ENCODE data around the gene PPP3CA. TPM values are rescaled to one million over a fixed set of nuclear protein-coding genes. Genes with fewer than 3 reads are reported as not detected.
"Not testable (repeated sequence)": the region's sequence is repeated elsewhere in the genome, so short reads cannot be mapped to it uniquely, and the experiment has no call there.

Gene PPP3CA
- total RNA-seq, 1 experiment from 2014 or later, result 9.1 TPM

GRCh38 chr4:101103381-101104142, 243.8 kb downstream of the PPP3CA start:
- no peak for DNase-seq

GRCh38 chr4:101102114-101102742, 245.1 kb downstream of the PPP3CA start:
- Histone ChIP-seq H3K4me1 (ENCODE audit: low read length) (no peaks in the 10 kb centered on the region), H3K4me2 (ENCODE audit: low read depth, low read length, poor library complexity, severe bottlenecking) (no peak overlapping the region), H3K9me3 (ENCODE audit: low read length) (no peaks in the 10 kb centered on the region), H4K20me1 (ENCODE audit: insufficient read depth, low read depth, low read length) (no peaks in the 10 kb centered on the region), H3K27ac (ENCODE audit: low read length) (no peak overlapping the region), H3K36me3 (ENCODE audit: insufficient read depth, low read length) (no peaks in the 10 kb centered on the region), H3K27me3 (ENCODE audit: low read length) (no peaks in the 10 kb centered on the region), H3K9ac (ENCODE audit: low read length) (no peak overlapping the region), H2AFZ (ENCODE audit: low read length) (no peak overlapping the region), H3K4me3 (ENCODE audit: low read length) (no peak overlapping the region), H3K9me2 (replicated peaks; ENCODE audit: insufficient read depth, low read length) (no peaks in the 10 kb centered on the region), H3K79me2 (ENCODE audit: low read length) (no peaks in the 10 kb centered on the region)
- DNase-seq, result no peak

More at GRCh38 chr4:101103381-101104142, 243.8 kb downstream of the PPP3CA start:
- no peak overlapping the region for H3K4me2 ChIP-seq (ENCODE audit: low read depth, low read length, poor library complexity, severe bottlenecking)
- H3K27me3 ChIP-seq (ENCODE audit: low read length), result no peaks in the 10 kb centered on the region
- no peaks in the 10 kb centered on the region for H3K9me2 ChIP-seq (replicated peaks; ENCODE audit: insufficient read depth, low read length)
- H2AFZ ChIP-seq (ENCODE audit: low read length), result no peak overlapping the region
- H4K20me1 ChIP-seq (ENCODE audit: insufficient read depth, low read depth, low read length), result no peaks in the 10 kb centered on the region
- H3K4me1 ChIP-seq (ENCODE audit: low read length), result no peaks in the 10 kb centered on the region
- no peaks in the 10 kb centered on the region for H3K9me3 ChIP-seq (ENCODE audit: low read length)
- H3K27ac ChIP-seq (ENCODE audit: low read length), result no peak overlapping the region
- no peaks in the 10 kb centered on the region for H3K79me2 ChIP-seq (ENCODE audit: low read length)
- no peaks in the 10 kb centered on the region for H3K36me3 ChIP-seq (ENCODE audit: insufficient read depth, low read length)
- no peak overlapping the region for H3K4me3 ChIP-seq (ENCODE audit: low read length)
- no peak overlapping the region for H3K9ac ChIP-seq (ENCODE audit: low read length)

DNA sequence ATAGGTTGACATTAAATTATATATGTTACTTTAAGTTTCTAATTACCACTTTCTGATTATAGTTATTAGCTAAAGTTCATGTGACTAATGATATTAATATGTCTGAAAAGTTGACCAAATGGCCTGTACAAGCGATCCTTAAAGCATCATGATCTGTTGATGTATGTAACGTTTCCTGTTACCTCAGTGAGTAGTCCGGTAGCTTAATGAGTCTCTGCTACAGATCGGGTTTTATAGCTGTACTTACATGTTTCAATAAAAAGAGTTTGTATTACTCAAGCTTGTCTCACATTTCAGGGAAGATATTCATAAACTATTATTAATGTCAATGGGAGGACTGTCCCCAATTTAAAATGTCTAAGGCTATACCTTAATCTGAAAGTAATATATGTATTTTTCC, 246.3 kb downstream of the PPP3CA start:
- Histone ChIP-seq H3K36me3 (ENCODE audit: insufficient read depth, low read length) (no peaks in the 10 kb centered on the region), H3K9me3 (ENCODE audit: low read length) (no peaks in the 10 kb centered on the region), H3K4me2 (ENCODE audit: low read depth, low read length, poor library complexity, severe bottlenecking) (no peak overlapping the region), H3K79me2 (ENCODE audit: low read length) (no peaks in the 10 kb centered on the region), H3K4me3 (ENCODE audit: low read length) (no peak overlapping the region), H4K20me1 (ENCODE audit: insufficient read depth, low read depth, low read length) (no peaks in the 10 kb centered on the region), H3K9me2 (replicated peaks; ENCODE audit: insufficient read depth, low read length) (no peaks in the 10 kb centered on the region), H3K27me3 (ENCODE audit: low read length) (no peaks in the 10 kb centered on the region), H3K4me1 (ENCODE audit: low read length) (no peaks in the 10 kb centered on the region), H3K9ac (ENCODE audit: low read length) (no peak overlapping the region), H2AFZ (ENCODE audit: low read length) (no peak overlapping the region), H3K27ac (ENCODE audit: low read length) (no peak overlapping the region)
- no peak for DNase-seq

GRCh38 chr4:101098666-101099400, 248.5 kb downstream of the PPP3CA start:
- H3K9ac ChIP-seq (ENCODE audit: low read length), result no peak overlapping the region
- H3K4me1 ChIP-seq (ENCODE audit: low read length), result no peaks in the 10 kb centered on the region
- H3K9me3 ChIP-seq (ENCODE audit: low read length), result no peaks in the 10 kb centered on the region
- H3K27me3 ChIP-seq (ENCODE audit: low read length), result no peaks in the 10 kb centered on the region
- DNase-seq, result no peak
- no peak overlapping the region for H3K4me3 ChIP-seq (ENCODE audit: low read length)
- no peaks in the 10 kb centered on the region for H3K79me2 ChIP-seq (ENCODE audit: low read length)
- no peaks in the 10 kb centered on the region for H3K9me2 ChIP-seq (replicated peaks; ENCODE audit: insufficient read depth, low read length)
- H3K36me3 ChIP-seq (ENCODE audit: insufficient read depth, low read length), result no peaks in the 10 kb centered on the region
- H4K20me1 ChIP-seq (ENCODE audit: insufficient read depth, low read depth, low read length), result no peaks in the 10 kb centered on the region
- no peak overlapping the region for H3K4me2 ChIP-seq (ENCODE audit: low read depth, low read length, poor library complexity, severe bottlenecking)
- no peak overlapping the region for H3K27ac ChIP-seq (ENCODE audit: low read length)
- no peak overlapping the region for H2AFZ ChIP-seq (ENCODE audit: low read length)

- not testable (repeated sequence) for H3K36me3 ChIP-seq (ENCODE audit: insufficient read depth, low read length); H3K4me2 ChIP-seq (ENCODE audit: low read depth, low read length, poor library complexity, severe bottlenecking); H4K20me1 ChIP-seq (ENCODE audit: insufficient read depth, low read depth, low read length); H3K4me1 ChIP-seq (ENCODE audit: low read length); H3K9me3 ChIP-seq (ENCODE audit: low read length); H2AFZ ChIP-seq (ENCODE audit: low read length); H3K27me3 ChIP-seq (ENCODE audit: low read length); H3K9me2 ChIP-seq (replicated peaks; ENCODE audit: insufficient read depth, low read length); DNase-seq; H3K4me3 ChIP-seq (ENCODE audit: low read length); H3K9ac ChIP-seq (ENCODE audit: low read length); H3K79me2 ChIP-seq (ENCODE audit: low read length); H3K27ac ChIP-seq (ENCODE audit: low read length)
Observed at GRCh38 chr4:101092609-101093008, 254.7 kb downstream of the PPP3CA start.

DNA sequence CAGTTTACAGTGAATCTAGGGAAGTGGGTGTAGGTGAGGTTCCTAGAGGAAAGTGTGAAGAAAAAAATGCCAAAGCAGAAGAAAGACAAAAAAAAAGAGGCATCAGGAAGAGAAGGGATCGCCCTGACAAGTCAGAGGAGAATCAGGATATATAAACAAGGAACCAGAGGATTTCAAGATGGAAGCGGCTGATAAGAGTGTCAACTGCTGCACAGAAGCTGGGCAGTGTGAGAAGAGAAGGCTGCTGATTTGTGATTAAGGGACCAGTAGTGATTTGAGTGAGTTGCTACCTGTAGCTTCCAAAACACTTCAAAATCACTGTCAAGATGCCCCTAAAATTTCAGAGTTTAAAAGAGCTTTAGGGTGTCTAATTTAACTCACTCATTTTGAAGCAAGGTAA, 258.2 kb downstream of the PPP3CA start:
- no peaks in the 10 kb centered on the region for H3K27me3 ChIP-seq (ENCODE audit: low read length)
- no peaks in the 10 kb centered on the region for H3K9me2 ChIP-seq (replicated peaks; ENCODE audit: insufficient read depth, low read length)
- DNase-seq, result no peak
- H3K4me2 ChIP-seq (ENCODE audit: low read depth, low read length, poor library complexity, severe bottlenecking), result no peak overlapping the region
- no peaks in the 10 kb centered on the region for H3K79me2 ChIP-seq (ENCODE audit: low read length)
- H4K20me1 ChIP-seq (ENCODE audit: insufficient read depth, low read depth, low read length), result no peaks in the 10 kb centered on the region
- no peaks in the 10 kb centered on the region for H3K36me3 ChIP-seq (ENCODE audit: insufficient read depth, low read length)
- no peaks in the 10 kb centered on the region for H3K4me1 ChIP-seq (ENCODE audit: low read length)
- no peak overlapping the region for H3K9ac ChIP-seq (ENCODE audit: low read length)
- H3K27ac ChIP-seq (ENCODE audit: low read length), result no peak overlapping the region
- H3K9me3 ChIP-seq (ENCODE audit: low read length), result no peaks in the 10 kb centered on the region
- no peak overlapping the region for H2AFZ ChIP-seq (ENCODE audit: low read length)
- no peak overlapping the region for H3K4me3 ChIP-seq (ENCODE audit: low read length)

DNA sequence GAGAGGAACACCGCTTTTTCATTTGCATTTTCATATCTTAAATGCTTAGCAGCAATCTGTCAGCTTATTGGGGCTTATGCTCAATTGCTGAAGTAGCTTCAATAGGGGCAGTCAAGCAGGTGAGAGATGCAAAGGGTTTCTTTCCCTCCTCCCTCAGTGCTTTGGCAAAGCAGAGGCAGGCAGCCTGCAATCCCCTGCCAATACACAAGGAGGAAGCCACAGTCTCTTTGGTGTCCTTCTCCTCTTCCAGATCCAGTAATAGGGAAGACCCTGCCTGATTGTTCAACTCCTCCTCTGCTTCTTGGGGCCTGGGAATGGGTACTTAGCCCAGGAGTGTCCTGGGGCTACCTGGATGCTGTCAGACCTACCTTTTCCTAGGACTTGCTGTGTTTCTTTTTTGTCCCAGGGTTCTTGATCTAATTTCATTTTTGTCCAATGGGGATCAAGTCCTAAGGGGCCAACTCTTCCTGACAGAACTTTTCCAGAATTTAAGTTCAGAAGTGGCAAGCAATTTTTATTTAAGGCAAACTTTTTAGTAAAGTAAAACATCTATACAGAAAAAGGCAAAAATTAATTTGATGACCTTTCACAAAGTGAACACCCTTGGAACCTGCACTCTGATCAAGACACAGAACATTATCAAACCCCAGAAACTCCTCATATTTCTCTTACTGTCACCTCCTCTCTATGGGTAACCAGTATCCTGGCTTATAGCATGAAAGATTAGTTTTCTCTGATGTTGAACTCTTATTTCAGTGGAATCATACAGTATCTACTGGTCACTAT, 260.3 kb downstream of the PPP3CA start:
- Histone ChIP-seq H3K4me3 (ENCODE audit: low read length) (no peak overlapping the region), H3K36me3 (ENCODE audit: insufficient read depth, low read length) (no peaks in the 10 kb centered on the region), H4K20me1 (ENCODE audit: insufficient read depth, low read depth, low read length) (no peaks in the 10 kb centered on the region), H3K4me2 (ENCODE audit: low read depth, low read length, poor library complexity, severe bottlenecking) (no peak overlapping the region), H2AFZ (ENCODE audit: low read length) (no peak overlapping the region), H3K27me3 (ENCODE audit: low read length) (no peaks in the 10 kb centered on the region), H3K4me1 (ENCODE audit: low read length) (no peaks in the 10 kb centered on the region), H3K9me3 (ENCODE audit: low read length) (no peaks in the 10 kb centered on the region), H3K9ac (ENCODE audit: low read length) (no peak overlapping the region), H3K9me2 (replicated peaks; ENCODE audit: insufficient read depth, low read length) (no peaks in the 10 kb centered on the region), H3K27ac (ENCODE audit: low read length) (no peak overlapping the region), H3K79me2 (ENCODE audit: low read length) (no peaks in the 10 kb centered on the region)
- no peak for DNase-seq

GRCh38 chr4:101083131-101083530, 264.2 kb downstream of the PPP3CA start:
- Histone ChIP-seq H3K4me1 (ENCODE audit: low read length) (no peaks in the 10 kb centered on the region), H3K79me2 (ENCODE audit: low read length) (no peaks in the 10 kb centered on the region)

More at GRCh38 chr4:101083131-101083530, 264.2 kb downstream of the PPP3CA start:
- no peaks in the 10 kb centered on the region for H3K36me3 ChIP-seq (ENCODE audit: insufficient read depth, low read length)
- no peak overlapping the region for H3K4me2 ChIP-seq (ENCODE audit: low read depth, low read length, poor library complexity, severe bottlenecking)
- no peak overlapping the region for H3K4me3 ChIP-seq (ENCODE audit: low read length)
- H3K9me2 ChIP-seq (replicated peaks; ENCODE audit: insufficient read depth, low read length), result no peaks in the 10 kb centered on the region
- no peaks in the 10 kb centered on the region for H4K20me1 ChIP-seq (ENCODE audit: insufficient read depth, low read depth, low read length)
- DNase-seq, result no peak
- H3K27ac ChIP-seq (ENCODE audit: low read length), result no peak overlapping the region
- no peak overlapping the region for H3K9ac ChIP-seq (ENCODE audit: low read length)
- H3K27me3 ChIP-seq (ENCODE audit: low read length), result no peaks in the 10 kb centered on the region
- H3K9me3 ChIP-seq (ENCODE audit: low read length), result no peaks in the 10 kb centered on the region
- no peak overlapping the region for H2AFZ ChIP-seq (ENCODE audit: low read length)

Measured in Karpas-422 (cell line).